Renal pelvis (tissue), 4 donors: ENCODE data around the gene SPECC1. TPM values are rescaled to one million over a fixed set of nuclear protein-coding genes. Genes with fewer than 3 reads are reported as not detected.
"Not testable (repeated sequence)": the region's sequence is repeated elsewhere in the genome, so short reads cannot be mapped to it uniquely, and the experiment has no call there.

Experiments used
- DNase-seq: peaks from one replicate; pipeline ENCODE4 v3.0.0-alpha.2; 2013
- polyA plus RNA-seq, 3 donors: library from polyadenylated mRNA; unstranded; fragments of 120-200 nt; gene quantifications; one replicate each; pipeline ENCODE4 v1.2.1, GENCODE V29; 2013; ENCODE audit not compliant: insufficient read length in 3 of 3

Gene SPECC1
- polyA plus RNA-seq, 3 donors, result 12.0 to 14.1 (median 13.1) TPM

- DNase-seq, result no peak
Measured at GRCh38 chr17:20207262-20207985, 198.3 kb downstream of the SPECC1 start.

- DNase-seq, result no peak
Measured at GRCh38 chr17:20208717-20209116, 199.6 kb downstream of the SPECC1 start.

GRCh38 chr17:20210180-20210579 is 201.0 kb downstream of the SPECC1 start:
- no peak for DNase-seq

GRCh38 chr17:20210614-20211013 is 201.5 kb downstream of the SPECC1 start:
- DNase-seq, result no peak

GRCh38 chr17:20211246-20211645 is 202.1 kb downstream of the SPECC1 start:
- no peak for DNase-seq

GRCh38 chr17:20213449-20213848 is 204.3 kb downstream of the SPECC1 start:
- DNase-seq, result no peak

- no peak for DNase-seq
Measured at GRCh38 chr17:20214794-20215193, 205.6 kb downstream of the SPECC1 start.

- no peak for DNase-seq
Measured at GRCh38 chr17:20216154-20216815, 207.1 kb downstream of the SPECC1 start.

GRCh38 chr17:20216853-20217252 is 207.7 kb downstream of the SPECC1 start:
- DNase-seq, result no peak

GRCh38 chr17:20217677-20218076 is 208.5 kb downstream of the SPECC1 start:
- DNase-seq, result no peak

- no peak for DNase-seq
Measured at GRCh38 chr17:20218272-20218671, 209.1 kb downstream of the SPECC1 start.

GRCh38 chr17:20223808-20224328 is 214.7 kb downstream of the SPECC1 start:
- DNase-seq, result no peak

- DNase-seq, result no peak
Measured at GRCh38 chr17:20224379-20224778, 215.2 kb downstream of the SPECC1 start.

- no peak for DNase-seq
Measured at GRCh38 chr17:20225162-20226115, 216.3 kb downstream of the SPECC1 start.

GRCh38 chr17:20226814-20227482 is 217.8 kb downstream of the SPECC1 start:
- DNase-seq, result peak; percentile 71

GRCh38 chr17:20227720-20228370 is 218.7 kb downstream of the SPECC1 start:
- not testable (repeated sequence) for DNase-seq

GRCh38 chr17:20228410-20228809 is 219.3 kb downstream of the SPECC1 start:
- no peak for DNase-seq

GRCh38 chr17:20228860-20229259 is 219.7 kb downstream of the SPECC1 start:
- DNase-seq, result no peak

- no peak for DNase-seq
Measured at GRCh38 chr17:20230924-20231323, 221.8 kb downstream of the SPECC1 start.

GRCh38 chr17:20232611-20233010 is 223.5 kb downstream of the SPECC1 start:
- no peak for DNase-seq

- DNase-seq, result no peak
Measured at GRCh38 chr17:20234276-20234675, 225.1 kb downstream of the SPECC1 start.
